Measurements from ENCODE around the gene TEAD1.

DNA sequence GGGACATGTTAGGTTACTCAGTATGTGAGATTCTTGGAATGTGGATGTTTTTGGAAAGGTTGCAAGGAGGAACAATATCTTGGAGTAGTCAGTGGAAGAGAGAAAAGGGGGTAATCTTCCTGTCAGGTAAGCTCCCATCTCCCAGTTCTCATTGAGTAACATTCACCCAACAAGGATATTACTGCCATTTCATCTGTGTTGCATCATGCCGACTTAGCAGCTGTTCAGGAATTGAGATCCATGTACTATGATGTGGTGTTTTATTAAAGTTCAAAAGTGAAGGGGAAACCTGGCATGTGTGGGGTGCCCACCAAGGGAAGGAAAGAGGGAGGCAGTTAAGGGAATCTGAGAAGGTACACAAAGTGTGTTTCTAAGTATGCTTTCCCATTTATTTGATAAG lies 276.4 kb downstream of the TEAD1 start:
- TF ChIP-seq, protein P1, sequence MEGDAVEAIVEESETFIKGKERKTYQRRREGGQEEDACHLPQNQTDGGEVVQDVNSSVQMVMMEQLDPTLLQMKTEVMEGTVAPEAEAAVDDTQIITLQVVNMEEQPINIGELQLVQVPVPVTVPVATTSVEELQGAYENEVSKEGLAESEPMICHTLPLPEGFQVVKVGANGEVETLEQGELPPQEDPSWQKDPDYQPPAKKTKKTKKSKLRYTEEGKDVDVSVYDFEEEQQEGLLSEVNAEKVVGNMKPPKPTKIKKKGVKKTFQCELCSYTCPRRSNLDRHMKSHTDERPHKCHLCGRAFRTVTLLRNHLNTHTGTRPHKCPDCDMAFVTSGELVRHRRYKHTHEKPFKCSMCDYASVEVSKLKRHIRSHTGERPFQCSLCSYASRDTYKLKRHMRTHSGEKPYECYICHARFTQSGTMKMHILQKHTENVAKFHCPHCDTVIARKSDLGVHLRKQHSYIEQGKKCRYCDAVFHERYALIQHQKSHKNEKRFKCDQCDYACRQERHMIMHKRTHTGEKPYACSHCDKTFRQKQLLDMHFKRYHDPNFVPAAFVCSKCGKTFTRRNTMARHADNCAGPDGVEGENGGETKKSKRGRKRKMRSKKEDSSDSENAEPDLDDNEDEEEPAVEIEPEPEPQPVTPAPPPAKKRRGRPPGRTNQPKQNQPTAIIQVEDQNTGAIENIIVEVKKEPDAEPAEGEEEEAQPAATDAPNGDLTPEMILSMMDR (conservative IDR thresholded peaks at IDR 0.05; ENCODE audit: low read depth in 2 of 2), result no peak
- no peak for TF ChIP-seq EZH2 (IDR thresholded peaks at IDR 0.05; ENCODE audit: low read depth, unreplicated experiment)
- TF ChIP-seq EZH2phosphoT487 (IDR thresholded peaks at IDR 0.05; ENCODE audit: unreplicated experiment), result no peak
- TF ChIP-seq, protein P2, sequence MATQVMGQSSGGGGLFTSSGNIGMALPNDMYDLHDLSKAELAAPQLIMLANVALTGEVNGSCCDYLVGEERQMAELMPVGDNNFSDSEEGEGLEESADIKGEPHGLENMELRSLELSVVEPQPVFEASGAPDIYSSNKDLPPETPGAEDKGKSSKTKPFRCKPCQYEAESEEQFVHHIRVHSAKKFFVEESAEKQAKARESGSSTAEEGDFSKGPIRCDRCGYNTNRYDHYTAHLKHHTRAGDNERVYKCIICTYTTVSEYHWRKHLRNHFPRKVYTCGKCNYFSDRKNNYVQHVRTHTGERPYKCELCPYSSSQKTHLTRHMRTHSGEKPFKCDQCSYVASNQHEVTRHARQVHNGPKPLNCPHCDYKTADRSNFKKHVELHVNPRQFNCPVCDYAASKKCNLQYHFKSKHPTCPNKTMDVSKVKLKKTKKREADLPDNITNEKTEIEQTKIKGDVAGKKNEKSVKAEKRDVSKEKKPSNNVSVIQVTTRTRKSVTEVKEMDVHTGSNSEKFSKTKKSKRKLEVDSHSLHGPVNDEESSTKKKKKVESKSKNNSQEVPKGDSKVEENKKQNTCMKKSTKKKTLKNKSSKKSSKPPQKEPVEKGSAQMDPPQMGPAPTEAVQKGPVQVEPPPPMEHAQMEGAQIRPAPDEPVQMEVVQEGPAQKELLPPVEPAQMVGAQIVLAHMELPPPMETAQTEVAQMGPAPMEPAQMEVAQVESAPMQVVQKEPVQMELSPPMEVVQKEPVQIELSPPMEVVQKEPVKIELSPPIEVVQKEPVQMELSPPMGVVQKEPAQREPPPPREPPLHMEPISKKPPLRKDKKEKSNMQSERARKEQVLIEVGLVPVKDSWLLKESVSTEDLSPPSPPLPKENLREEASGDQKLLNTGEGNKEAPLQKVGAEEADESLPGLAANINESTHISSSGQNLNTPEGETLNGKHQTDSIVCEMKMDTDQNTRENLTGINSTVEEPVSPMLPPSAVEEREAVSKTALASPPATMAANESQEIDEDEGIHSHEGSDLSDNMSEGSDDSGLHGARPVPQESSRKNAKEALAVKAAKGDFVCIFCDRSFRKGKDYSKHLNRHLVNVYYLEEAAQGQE (IDR thresholded peaks at IDR 0.05; ENCODE audit: unreplicated experiment), result no peak
- no peak for TF ChIP-seq POLR2AphosphoS5 (IDR thresholded peaks at IDR 0.05; ENCODE audit: low read depth)
- no peak for TF ChIP-seq STAT1 (IDR thresholded peaks at IDR 0.05; ENCODE audit: unreplicated experiment)
- TF ChIP-seq JUNB (IDR thresholded peaks at IDR 0.05; ENCODE audit: unreplicated experiment), result no peak
- no peak for TF ChIP-seq CREB1 (CRISPR knock-in tag; IDR thresholded peaks at IDR 0.05; ENCODE audit: low read depth)
- no peak for TF ChIP-seq ZNF114 (CRISPR knock-in tag; IDR thresholded peaks at IDR 0.05)
